IMR-90 (cell line): ENCODE results near the gene TINAGL1. TPM values are rescaled to one million over a fixed set of nuclear protein-coding genes. Genes with fewer than 3 reads are reported as not detected.

Experiments
- ATAC-seq: fragments of 200-7000 bp; cut with Tn5 transposase; 2 replicates; pipeline ENCODE4 v1.9.1; 2020; ENCODE audit warnings: low read depth, mild to moderate bottlenecking, moderate library complexity
- BruUV-seq: library from RNA; stranded (reverse); fragments of 400-500 nt; replicated peaks from 2 replicates; lab custom pipeline; 2021; lab: Mats Ljungman, UMichigan
- CTCF ChIA-PET: fragments of 300-600 bp; formaldehyde crosslinking; extraction: SDS; loops from one replicate; lab custom pipeline; 2021; ENCODE audit warnings: antibody characterized with exemption; lab: Yijun Ruan, JAX
- POLR2A ChIA-PET: fragments of 300-600 bp; sonication (Branson Sonifier 250); formaldehyde crosslinking; loops from one replicate; lab custom pipeline; 2022; ENCODE audit warnings: antibody characterized with exemption; ENCODE audit not compliant: unreplicated experiment; lab: Charles Lee
- DNase-seq: peaks from one replicate; pipeline ENCODE4 v3.0.0; 2013
- H2AFZ ChIP-seq: replicated peaks from 2 replicates; pipeline ENCODE3; 2013; ENCODE audit warnings: low read length, mild to moderate bottlenecking; ENCODE audit not compliant: poor library complexity
- H2AK5ac ChIP-seq: 2 replicates; pipeline ENCODE4 v1.6.1; 2013; ENCODE audit warnings: low read depth, low read length, inconsistent platforms
- H2AK9ac ChIP-seq: replicated peaks from 2 replicates; pipeline ENCODE3; 2013; ENCODE audit warnings: mild to moderate bottlenecking, low read depth, low read length, moderate library complexity; ENCODE audit not compliant: poor library complexity
- H2BK120ac ChIP-seq: 2 replicates; pipeline ENCODE4 v1.6.1; 2013; ENCODE audit warnings: low read depth, low read length, inconsistent platforms
- H2BK15ac ChIP-seq: 3 replicates; pipeline ENCODE4 v1.6.1; 2013; ENCODE audit warnings: low read depth, low read length, inconsistent platforms
- H2BK20ac ChIP-seq: 2 replicates; pipeline ENCODE4 v1.6.1; 2013; ENCODE audit warnings: low read depth, mild to moderate bottlenecking, inconsistent platforms, low read length, moderate library complexity
- H2BK5ac ChIP-seq: 2 replicates; pipeline ENCODE4 v1.6.1; 2013; ENCODE audit warnings: mild to moderate bottlenecking, low read depth, low read length, inconsistent platforms; ENCODE audit not compliant: poor library complexity, severe bottlenecking
- H3K14ac ChIP-seq: replicated peaks from 2 replicates; pipeline ENCODE4 v1.6.1; 2013; ENCODE audit warnings: low read depth, low read length, inconsistent platforms
- H3K18ac ChIP-seq: 2 replicates; pipeline ENCODE4 v1.6.1; 2013; ENCODE audit warnings: low read depth, low read length, control low read depth
- H3K23ac ChIP-seq: 2 replicates; pipeline ENCODE4 v1.6.1; 2013; ENCODE audit warnings: low read depth, low read length, inconsistent platforms
- H3K27ac ChIP-seq: 2 replicates; pipeline ENCODE4 v1.5.1; 2013; ENCODE audit warnings: mild to moderate bottlenecking, control low read depth, low read length; ENCODE audit not compliant: insufficient read depth
- H3K27me3 ChIP-seq: 2 replicates; pipeline ENCODE4 v1.6.1; 2013; ENCODE audit warnings: low read length; ENCODE audit not compliant: control insufficient read depth, insufficient read depth
- H3K36me3 ChIP-seq: 2 replicates; pipeline ENCODE4 v1.6.1; 2013; ENCODE audit warnings: low read length, mixed read lengths; ENCODE audit not compliant: control insufficient read depth, insufficient read depth
- H3K4ac ChIP-seq: 2 replicates; pipeline ENCODE4 v1.6.1; 2013; ENCODE audit warnings: low read depth, low read length, inconsistent platforms
- H3K4me1 ChIP-seq: 2 replicates; pipeline ENCODE4 v1.6.1; 2013; ENCODE audit warnings: low read length, mixed read lengths; ENCODE audit not compliant: control insufficient read depth, insufficient read depth
- H3K4me2 ChIP-seq: 2 replicates; pipeline ENCODE4 v1.6.1; 2013; ENCODE audit warnings: low read depth, mild to moderate bottlenecking, control low read depth, low read length, moderate library complexity
- H3K4me3 ChIP-seq: 2 replicates; pipeline ENCODE4 v1.5.1; 2013; ENCODE audit warnings: low read depth, mild to moderate bottlenecking, control low read depth, low read length, moderate library complexity; ENCODE audit not compliant: insufficient read depth
- H3K56ac ChIP-seq: 2 replicates; pipeline ENCODE4 v1.6.1; 2013; ENCODE audit warnings: low read length, inconsistent platforms; ENCODE audit not compliant: insufficient read depth; ENCODE audit errors: extremely low read depth
- H3K79me1 ChIP-seq, 2 experiments: 2 replicates each; pipeline ENCODE4 v1.6.1; 2013; ENCODE audit warnings: low read length in 2 of 2, inconsistent platforms in 1 of 2, low read depth in 1 of 2
- H3K9ac ChIP-seq: 2 replicates; pipeline ENCODE4 v1.6.1; 2013; ENCODE audit warnings: low read depth, low read length, control low read depth
- H3K9me1 ChIP-seq: 2 replicates; pipeline ENCODE4 v1.6.1; 2013; ENCODE audit warnings: low read length, inconsistent platforms; ENCODE audit not compliant: insufficient read depth
- H3K9me3 ChIP-seq: 2 replicates; pipeline ENCODE4 v1.6.1; 2013; ENCODE audit warnings: low read length; ENCODE audit not compliant: control insufficient read depth, insufficient read depth
- H4K20me1 ChIP-seq: 2 replicates; pipeline ENCODE4 v1.6.1; 2013; ENCODE audit warnings: low read length, inconsistent platforms; ENCODE audit not compliant: insufficient read depth
- H4K5ac ChIP-seq: 2 replicates; pipeline ENCODE4 v1.6.1; 2013; ENCODE audit warnings: mild to moderate bottlenecking, low read depth, low read length, control low read depth
- H4K8ac ChIP-seq, 2 experiments: 2 replicates each; pipeline ENCODE4 v1.6.1; 2013; ENCODE audit warnings: low read depth in 2 of 2, low read length in 2 of 2, control low read depth in 1 of 2, inconsistent platforms in 1 of 2
- H4K91ac ChIP-seq: 2 replicates; pipeline ENCODE4 v1.6.1; 2013; ENCODE audit warnings: low read depth, low read length, inconsistent platforms; ENCODE audit not compliant: insufficient read depth
- CEBPB ChIP-seq: IDR thresholded peaks from 2 replicates; pipeline ENCODE4 v1.6.1; 2012; ENCODE audit warnings: low read depth, low read length, improper control_type of control experiment
- CHD1 ChIP-seq: IDR thresholded peaks from 2 replicates; pipeline ENCODE4 v1.6.1; 2012; ENCODE audit warnings: low read depth, low read length, improper control_type of control experiment
- RCOR1 ChIP-seq: IDR thresholded peaks from 2 replicates; pipeline ENCODE4 v1.6.1; 2012; ENCODE audit warnings: mild to moderate bottlenecking, low read length, improper control_type of control experiment; ENCODE audit not compliant: insufficient replicate concordance
- WGBS, 2 experiments: methylation state at CpG; one replicate each; pipeline versions ENCODE4 v1.1.5 to v1.1.7; 2013; ENCODE audit warnings: missing lambda C conversion rate in 2 of 2; ENCODE audit not compliant: insufficient read length in 1 of 2; ENCODE audit errors: extremely low coverage in 2 of 2; 5-methylcytosine and 5-hydroxymethylcytosine counted together
- dilution Hi-C: fragments of 300-500 bp; cut with HindIII; formaldehyde crosslinking; loops from one replicate; pipeline ENCODE4 v1.14.3; 2018; ENCODE audit warnings: low sequenced_read_pairs; ENCODE audit not compliant: unreplicated experiment
- in situ Hi-C: fragments of 300-500 bp; cut with MboI; formaldehyde crosslinking; loops from 3 replicates; pipeline ENCODE4 v1.14.3; 2019; ENCODE audit warnings: low sequenced_read_pairs, inconsistent platforms, mixed read lengths
- intact Hi-C: fragments of 100-400 bp; cut with micrococcal nuclease; formaldehyde crosslinking; loops from 2 replicates; pipeline ENCODE4 v1.10.0; 2022
- polyA plus RNA-seq, 3 experiments: library from polyadenylated mRNA; depleted of rRNA; stranded (reverse); fragments of >200 nt; gene quantifications; 2 replicates each; pipeline ENCODE4 v1.2.3, GENCODE V29; 2012; ENCODE audit warnings: low replicate concordance in 1 of 3
- total RNA-seq: library from RNA; depleted of rRNA; stranded (reverse); fragments of >200 nt; gene quantifications from 2 replicates; pipeline ENCODE4 v1.2.3, GENCODE V29; 2012
- TF ChIP-seq, protein P1 (sequence below): fragments of 150-350 bp; IDR thresholded peaks from 2 replicates; pipeline ENCODE4 v1.6.1; 2016; ENCODE audit warnings: low read depth, mild to moderate bottlenecking, low read length, moderate library complexity, borderline replicate concordance
- TF ChIP-seq, protein P2 (sequence below): conservative IDR thresholded peaks from 2 replicates; pipeline ENCODE4 v1.5.1; 2012; ENCODE audit warnings: mild to moderate bottlenecking, low read depth, low read length, improper control_type of control experiment

The TINAGL1 gene
- total and polyA plus RNA-seq, 2 of the 4 experiments (the other 2 are of a cell fraction), result 0.54 to 1.5 TPM

DNA sequence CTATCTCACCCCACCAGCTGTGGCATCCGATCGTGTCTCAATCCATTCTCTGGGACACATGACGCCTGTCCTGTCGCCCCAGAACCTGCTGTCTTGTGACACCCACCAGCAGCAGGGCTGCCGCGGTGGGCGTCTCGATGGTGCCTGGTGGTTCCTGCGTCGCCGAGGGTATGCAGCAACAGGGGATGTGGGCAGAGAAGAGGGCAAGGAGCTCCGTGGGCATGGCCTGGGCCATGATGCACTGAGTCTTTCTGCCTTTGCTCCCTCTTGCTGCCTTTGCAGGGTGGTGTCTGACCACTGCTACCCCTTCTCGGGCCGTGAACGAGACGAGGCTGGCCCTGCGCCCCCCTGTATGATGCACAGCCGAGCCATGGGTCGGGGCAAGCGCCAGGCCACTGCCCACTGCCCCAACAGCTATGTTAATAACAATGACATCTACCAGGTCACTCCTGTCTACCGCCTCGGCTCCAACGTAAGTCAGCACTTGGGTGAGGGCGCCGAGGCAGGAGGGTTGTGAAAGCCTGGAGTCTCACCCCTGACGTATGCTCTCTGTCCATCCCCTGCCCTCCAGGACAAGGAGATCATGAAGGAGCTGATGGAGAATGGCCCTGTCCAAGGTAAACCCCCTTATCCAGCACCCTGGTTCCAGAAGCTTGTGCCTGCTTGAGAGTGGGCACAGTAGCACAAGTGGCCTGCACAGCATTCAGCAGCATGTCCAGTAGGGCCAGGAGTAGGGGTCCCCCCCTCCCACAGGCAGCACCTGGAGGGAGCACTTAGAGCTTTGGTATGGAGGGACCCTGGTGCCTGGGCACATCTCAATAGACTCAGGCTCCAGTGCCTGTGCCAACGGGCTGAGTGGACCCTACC, 8.8 kb downstream of the TINAGL1 start:
- no peak for DNase-seq
- Histone ChIP-seq H3K9ac (no peak overlapping the region), H4K91ac (no peak overlapping the region), H3K4ac (no peak overlapping the region), H3K9me3 (no peaks in the 10 kb centered on the region), H2BK15ac (no peak overlapping the region), H2AK9ac (no peak overlapping the region), H2AK5ac (no peak overlapping the region), H3K4me2 (no peak overlapping the region), H3K23ac (no peak overlapping the region), H2BK20ac (no peak overlapping the region), H4K5ac (no peak overlapping the region), H3K36me3 (no peaks in the 10 kb centered on the region), H3K27me3 (peaks cover 7% of the 10 kb centered on the region), H3K27ac (no peak overlapping the region), H3K4me3 (no peak overlapping the region), H3K4me1 (peaks cover 12% of the 10 kb centered on the region; the same call in 1 of the 2 replicates), H2BK120ac (no peak overlapping the region), H3K14ac (no peak overlapping the region), H4K8ac (no peak overlapping the region), H3K9me1 (peaks cover 6% of the 10 kb centered on the region; the same call in 1 of the 2 replicates), H3K79me1 (no peaks in the 10 kb centered on the region), H4K20me1 (no peaks in the 10 kb centered on the region; the same call in 1 of the 2 replicates), H3K18ac (no peak overlapping the region), H3K56ac (no peak overlapping the region), H2AFZ (no peak overlapping the region), H2BK5ac (no peak overlapping the region)
- ChIA-PET CTCF (no interaction called here), POLR2A (no interaction called here)
- no peak for ATAC-seq
- dilution Hi-C loops (no loop called here), intact Hi-C loops (no loop called here), in situ Hi-C loops (no loop called here)
- WGBS, 2 experiments, result 94% methylated on average over 16 of the region's 27 CpGs; no CpG with 5 or more reads in 1 of the 2 experiments
- TF ChIP-seq, protein P1, sequence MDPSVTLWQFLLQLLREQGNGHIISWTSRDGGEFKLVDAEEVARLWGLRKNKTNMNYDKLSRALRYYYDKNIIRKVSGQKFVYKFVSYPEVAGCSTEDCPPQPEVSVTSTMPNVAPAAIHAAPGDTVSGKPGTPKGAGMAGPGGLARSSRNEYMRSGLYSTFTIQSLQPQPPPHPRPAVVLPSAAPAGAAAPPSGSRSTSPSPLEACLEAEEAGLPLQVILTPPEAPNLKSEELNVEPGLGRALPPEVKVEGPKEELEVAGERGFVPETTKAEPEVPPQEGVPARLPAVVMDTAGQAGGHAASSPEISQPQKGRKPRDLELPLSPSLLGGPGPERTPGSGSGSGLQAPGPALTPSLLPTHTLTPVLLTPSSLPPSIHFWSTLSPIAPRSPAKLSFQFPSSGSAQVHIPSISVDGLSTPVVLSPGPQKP, result no peak
- TF ChIP-seq CHD1 (no peak), CEBPB (no peak), RCOR1 (no peak)
- TF ChIP-seq, protein P2, sequence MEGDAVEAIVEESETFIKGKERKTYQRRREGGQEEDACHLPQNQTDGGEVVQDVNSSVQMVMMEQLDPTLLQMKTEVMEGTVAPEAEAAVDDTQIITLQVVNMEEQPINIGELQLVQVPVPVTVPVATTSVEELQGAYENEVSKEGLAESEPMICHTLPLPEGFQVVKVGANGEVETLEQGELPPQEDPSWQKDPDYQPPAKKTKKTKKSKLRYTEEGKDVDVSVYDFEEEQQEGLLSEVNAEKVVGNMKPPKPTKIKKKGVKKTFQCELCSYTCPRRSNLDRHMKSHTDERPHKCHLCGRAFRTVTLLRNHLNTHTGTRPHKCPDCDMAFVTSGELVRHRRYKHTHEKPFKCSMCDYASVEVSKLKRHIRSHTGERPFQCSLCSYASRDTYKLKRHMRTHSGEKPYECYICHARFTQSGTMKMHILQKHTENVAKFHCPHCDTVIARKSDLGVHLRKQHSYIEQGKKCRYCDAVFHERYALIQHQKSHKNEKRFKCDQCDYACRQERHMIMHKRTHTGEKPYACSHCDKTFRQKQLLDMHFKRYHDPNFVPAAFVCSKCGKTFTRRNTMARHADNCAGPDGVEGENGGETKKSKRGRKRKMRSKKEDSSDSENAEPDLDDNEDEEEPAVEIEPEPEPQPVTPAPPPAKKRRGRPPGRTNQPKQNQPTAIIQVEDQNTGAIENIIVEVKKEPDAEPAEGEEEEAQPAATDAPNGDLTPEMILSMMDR, result no peak
- no TSS peak for BruUV-seq
